AG09319 (cell line): ENCODE data around the gene RBM5.

ENCODE experiments used
- DNase-seq: peaks from one replicate; pipeline ENCODE4 v3.0.0-alpha.2; 2010; ENCODE audit warnings: low read depth; ENCODE audit errors: extremely low read depth
- CTCF ChIP-seq: IDR thresholded peaks from 2 replicates; pipeline ENCODE4 v1.5.1; 2011; ENCODE audit warnings: low read depth, mild to moderate bottlenecking, inconsistent platforms, low read length, moderate library complexity

RBM5 gene

GRCh38 chr3:50102558-50102957, 13.8 kb downstream of the RBM5 start:
- no peak for TF ChIP-seq CTCF
- DNase-seq: no peak

- no peak for TF ChIP-seq CTCF
- no peak for DNase-seq
Measured at GRCh38 chr3:50111757-50112156, 23.0 kb downstream of the RBM5 start.

- TF ChIP-seq CTCF: no peak
- DNase-seq: no peak
Measured at GRCh38 chr3:50112462-50112861, 23.7 kb downstream of the RBM5 start.

GRCh38 chr3:50117120-50117519, 28.4 kb downstream of the RBM5 start:
- no peak for TF ChIP-seq CTCF
- no peak for DNase-seq

GRCh38 chr3:50118237-50118636, 29.5 kb downstream of the RBM5 start:
- TF ChIP-seq CTCF: no peak
- no peak for DNase-seq

- no peak for TF ChIP-seq CTCF
- DNase-seq: no peak
Measured at GRCh38 chr3:50119786-50120185, 31.1 kb downstream of the RBM5 start.

GRCh38 chr3:50120364-50121071, 31.8 kb downstream of the RBM5 start:
- no peak for DNase-seq
- TF ChIP-seq CTCF: no peak
